Ovary (tissue), 9 donors: Measurements from ENCODE around the gene RRAS2. TPM values are rescaled to one million over a fixed set of nuclear protein-coding genes. Genes with fewer than 3 reads are reported as not detected.

Experiments used
- DNase-seq, 5 donors: peaks; one replicate each; pipeline ENCODE4 v3.0.0-alpha.2; 2019 to 2020
- H3K27ac ChIP-seq, 2 donors: fragments of 200-600 bp; one replicate each; pipeline versions ENCODE4 v1.5.1 to v1.8.0; 2019 to 2022
- H3K27me3 ChIP-seq: fragments of 200-600 bp; one replicate; pipeline ENCODE4 v1.8.0; 2022
- H3K36me3 ChIP-seq: fragments of 200-600 bp; sonication (generic); one replicate; pipeline ENCODE4 v1.5.1; 2019
- H3K4me1 ChIP-seq: one replicate; pipeline ENCODE4 v1.8.1; 2013; ENCODE audit warnings: mild to moderate bottlenecking, moderate library complexity; ENCODE audit not compliant: insufficient read depth
- H3K4me3 ChIP-seq: fragments of 200-600 bp; sonication (generic); one replicate; pipeline ENCODE4 v1.5.1; 2017
- H3K9me3 ChIP-seq, 2 donors: fragments of 200-600 bp in 1 of 2; sonication (generic) in 1 of 2; one replicate each; pipeline versions ENCODE4 v1.5.1 to v1.8.1; 2013 to 2019; ENCODE audit warnings: mild to moderate bottlenecking in 1 of 2, moderate library complexity in 1 of 2
- EP300 ChIP-seq: sonication (generic); formaldehyde crosslinking; IDR thresholded peaks from one replicate; pipeline ENCODE4 v1.6.1; 2017; ENCODE audit warnings: antibody characterized with exemption
- POLR2A ChIP-seq: fragments of 450-650 bp; IDR thresholded peaks from one replicate; pipeline ENCODE4 v1.6.1; 2017; ENCODE audit warnings: antibody characterized with exemption, mild to moderate bottlenecking, moderate library complexity
- WGBS, 3 donors: extraction: QIAGEN DNeasy Blood & Tissue Kit in 1 of 3; methylation state at CpG; one replicate each; pipeline versions ENCODE4 v1.1.5 to v1.1.7; 2013 to 2017; 5-methylcytosine and 5-hydroxymethylcytosine counted together
- intact Hi-C, 4 donors: fragments of 100-400 bp; cut with DNase I; formaldehyde crosslinking; loops; one replicate each; pipeline versions ENCODE4 v1.11.0 to v1.15.1; 2022 to 2023
- polyA plus RNA-seq, 2 donors: library from polyadenylated mRNA; stranded (reverse); fragments of 200-250 nt in 1 of 2; fragments of 350-450 nt in 1 of 2; fragmentation: Illumina TruSeq in 1 of 2; extraction: RNeasy Lipid Tissue Mini Kit (QIAGEN cat#74804) in 1 of 2; gene quantifications; one replicate each; pipeline ENCODE4 v1.2.3, GENCODE V29; 2013 to 2014
- total RNA-seq, 7 donors: library from RNA; depleted of rRNA in 2 of 7; stranded (reverse); fragments of >200 nt in 2 of 7; fragmentation: NEBNext Ultra II Directional in 3 of 7; extraction: Animal tissue kit (Norgen Biotek cat#: 25700) in 3 of 7; gene quantifications; one replicate each; pipeline versions ENCODE4 v1.1.0 to v1.2.4, GENCODE V29; 2016 to 2023
- TF ChIP-seq, protein P1 (sequence below), 3 donors: fragments of 450-650 bp in 2 of 3; fragments of 200-600 bp in 1 of 3; IDR thresholded peaks; one replicate each; pipeline versions ENCODE4 v1.5.1 to v1.8.0; 2016 to 2022; ENCODE audit warnings: antibody characterized with exemption in 3 of 3, mild to moderate bottlenecking in 1 of 3
- donor health status: DM: no; HTN: no; CAD: no; lungs with moderate emphysema.
- donor health status: DM: no; HTN: no; CAD: no.
- donor health status: Bipolar disorder and iron deficiency.
- donor health status: DM: yes; HTN: yes; CAD: no.
- donor health status: DM: no; HTN: no; CAD: no.
- donor health status: DM: yes; HTN: yes; CAD: no.

The RRAS2 gene
- total and polyA plus RNA-seq, 9 donors: 25.7 to 45.2 (median 34.8) TPM

- intact Hi-C loops: no loop called here
- Histone ChIP-seq H3K27ac (no peak overlapping the region), H3K27me3 (no peaks in the 10 kb centered on the region), H3K9me3 (no peaks in the 10 kb centered on the region), H3K36me3 (no peaks in the 10 kb centered on the region), H3K4me3 (no peak overlapping the region), H3K4me1 (peaks cover 2% of the 10 kb centered on the region)
- no peak for DNase-seq
- TF ChIP-seq POLR2A (no peak), EP300 (no peak)
- TF ChIP-seq, protein P1, sequence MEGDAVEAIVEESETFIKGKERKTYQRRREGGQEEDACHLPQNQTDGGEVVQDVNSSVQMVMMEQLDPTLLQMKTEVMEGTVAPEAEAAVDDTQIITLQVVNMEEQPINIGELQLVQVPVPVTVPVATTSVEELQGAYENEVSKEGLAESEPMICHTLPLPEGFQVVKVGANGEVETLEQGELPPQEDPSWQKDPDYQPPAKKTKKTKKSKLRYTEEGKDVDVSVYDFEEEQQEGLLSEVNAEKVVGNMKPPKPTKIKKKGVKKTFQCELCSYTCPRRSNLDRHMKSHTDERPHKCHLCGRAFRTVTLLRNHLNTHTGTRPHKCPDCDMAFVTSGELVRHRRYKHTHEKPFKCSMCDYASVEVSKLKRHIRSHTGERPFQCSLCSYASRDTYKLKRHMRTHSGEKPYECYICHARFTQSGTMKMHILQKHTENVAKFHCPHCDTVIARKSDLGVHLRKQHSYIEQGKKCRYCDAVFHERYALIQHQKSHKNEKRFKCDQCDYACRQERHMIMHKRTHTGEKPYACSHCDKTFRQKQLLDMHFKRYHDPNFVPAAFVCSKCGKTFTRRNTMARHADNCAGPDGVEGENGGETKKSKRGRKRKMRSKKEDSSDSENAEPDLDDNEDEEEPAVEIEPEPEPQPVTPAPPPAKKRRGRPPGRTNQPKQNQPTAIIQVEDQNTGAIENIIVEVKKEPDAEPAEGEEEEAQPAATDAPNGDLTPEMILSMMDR (IDR thresholded peaks at IDR 0.05): no peak
Observed at GRCh38 chr11:14361951-14362350, 3.0 kb upstream of the RRAS2 start.

DNA sequence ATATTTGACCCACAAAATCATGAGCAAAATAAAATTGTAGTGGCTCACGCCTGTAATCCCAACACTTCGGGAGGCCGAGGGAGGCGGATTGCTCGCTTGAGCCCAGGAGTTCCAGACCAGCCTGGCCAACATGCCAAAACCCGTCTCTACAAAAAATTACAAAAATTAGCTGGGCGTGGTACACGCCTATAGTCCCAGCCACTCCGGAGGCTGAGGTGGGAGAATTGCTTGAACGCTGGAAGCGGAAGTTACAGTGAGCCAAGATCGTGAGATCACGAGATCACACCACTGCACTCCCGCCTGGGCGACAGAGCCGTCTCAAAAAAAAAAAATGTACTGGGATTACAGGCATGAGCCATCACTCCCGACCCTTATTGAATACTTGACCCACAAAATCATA is 2.0 kb upstream of the RRAS2 start:
- WGBS, 3 donors: 92 to 95% (median 93%) methylated on average over 17 of the region's 17 CpGs
- H3K9me3 ChIP-seq: no peaks in the 10 kb centered on the region
- no peaks in the 10 kb centered on the region for H3K36me3 ChIP-seq
- DNase-seq: no peak
- TF ChIP-seq, protein P1 (IDR thresholded peaks at IDR 0.05): no peak
- TF ChIP-seq EP300 (no peak), POLR2A (no peak)
- intact Hi-C loops: no loop called here
- no peaks in the 10 kb centered on the region for H3K27me3 ChIP-seq
- H3K4me3 ChIP-seq: no peak overlapping the region
- H3K4me1 ChIP-seq: peaks cover 2% of the 10 kb centered on the region
- H3K27ac ChIP-seq: no peak overlapping the region

DNA sequence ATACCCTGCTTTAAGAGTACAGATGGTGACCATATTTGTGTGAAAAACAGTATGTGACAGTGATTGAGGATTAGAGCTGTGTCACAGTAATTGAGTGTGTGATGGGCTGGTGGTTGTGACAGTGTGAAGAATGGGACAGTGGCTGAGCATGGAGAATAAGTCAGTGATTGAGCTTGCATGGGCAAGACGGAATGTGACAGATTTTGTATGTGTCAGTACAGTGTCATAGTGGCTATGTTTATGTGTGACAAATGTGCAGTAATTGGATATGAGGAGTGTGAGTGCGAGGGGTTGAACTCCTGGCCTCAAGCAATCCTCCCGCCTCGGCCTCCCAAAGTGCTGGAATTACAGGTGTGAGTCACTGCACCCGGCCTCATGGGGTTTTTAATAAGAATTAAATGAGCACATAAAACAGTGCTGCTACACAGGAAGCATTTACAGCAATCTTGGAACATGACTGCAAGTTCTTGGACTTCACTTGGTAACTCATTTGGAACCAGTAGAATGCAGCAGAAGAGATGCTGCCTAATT is 583 bp upstream of the RRAS2 start:
- no peaks in the 10 kb centered on the region for H3K9me3 ChIP-seq
- H3K4me1 ChIP-seq: peaks cover 2% of the 10 kb centered on the region
- no peaks in the 10 kb centered on the region for H3K27me3 ChIP-seq
- DNase-seq: no peak
- no peak for TF ChIP-seq POLR2A
- no peak for TF ChIP-seq EP300
- TF ChIP-seq, protein P1 (IDR thresholded peaks at IDR 0.05): no peak
- no peak overlapping the region for H3K4me3 ChIP-seq
- intact Hi-C loops: no loop called here
- H3K27ac ChIP-seq: no peak overlapping the region
- WGBS, 3 donors: 79 to 82% (median 79%) methylated on average over 5 of the region's 5 CpGs
- H3K36me3 ChIP-seq: no peaks in the 10 kb centered on the region

DNA sequence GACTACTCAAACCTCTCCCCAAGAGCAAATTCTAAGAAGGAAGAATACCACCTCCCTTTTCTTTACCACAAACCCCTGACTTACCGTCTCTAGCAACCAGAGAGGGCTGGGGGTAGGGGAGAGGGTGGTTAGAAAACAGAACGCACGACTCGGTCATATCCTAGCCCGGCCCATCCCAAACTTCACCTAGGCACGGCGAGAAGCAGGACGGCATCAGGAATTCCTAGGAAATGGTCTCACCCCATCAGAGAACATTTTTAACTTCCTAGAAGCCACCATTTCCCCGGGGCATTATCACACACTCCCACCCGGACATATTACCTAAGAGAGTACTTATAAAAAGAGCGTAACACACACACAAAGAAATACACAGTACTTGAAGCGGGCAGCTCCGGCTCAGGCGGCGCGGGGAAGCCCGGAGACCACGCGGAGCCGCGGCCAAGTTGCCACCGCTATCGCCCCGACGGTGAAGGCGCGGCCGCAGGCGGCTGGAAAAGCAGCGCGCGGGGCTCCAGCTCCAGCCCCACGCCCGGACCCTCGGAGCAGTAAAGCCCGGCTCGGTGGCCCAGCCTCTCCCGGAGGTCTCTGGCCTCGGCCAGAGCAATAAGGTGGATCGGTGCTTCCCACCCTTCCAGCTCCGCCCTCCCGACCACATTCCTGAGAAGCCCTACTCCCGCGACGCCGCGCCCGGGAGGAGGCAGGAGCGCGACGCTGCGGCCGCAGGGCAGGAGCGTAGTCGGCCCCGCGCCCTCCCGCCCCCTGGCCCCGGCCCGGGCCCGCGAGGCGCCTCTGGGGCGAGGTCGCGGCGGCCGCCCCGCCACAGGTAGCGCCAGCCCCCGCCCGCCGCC is 878 bp downstream of the RRAS2 start:
- intact Hi-C loops: no loop called here
- Histone ChIP-seq H3K9me3 (no peaks in the 10 kb centered on the region), H3K4me1 (peaks cover 2% of the 10 kb centered on the region), H3K27ac (peak overlapping the region; percentile 87 to 91), H3K4me3 (peak overlapping the region; percentile 53), H3K36me3 (no peaks in the 10 kb centered on the region), H3K27me3 (no peaks in the 10 kb centered on the region)
- 0% methylated on average over 42 to 73 of the region's 73 CpGs for WGBS, 3 donors
- TF ChIP-seq, protein P1 (IDR thresholded peaks at IDR 0.05): no peak
- no peak for TF ChIP-seq EP300
- TF ChIP-seq POLR2A: no peak
- DNase-seq: peak; percentile 41 to 74 (median 55)
